HG03196 (cell line): Measurements from ENCODE around the gene CYCS.
"Not testable (repeated sequence)": the region's sequence is repeated elsewhere in the genome, so short reads cannot be mapped to it uniquely, and the experiment has no call there.

Experiments used
- ATAC-seq: cut with Tn5 transposase; IDR thresholded peaks from one replicate; pipeline ENCODE4 v1.9.1; 2021; ENCODE audit not compliant: unreplicated experiment

Gene CYCS

GRCh38 chr7:25118048-25118753, 6.9 kb downstream of the CYCS start:
- peak; percentile 7 for ATAC-seq

DNA sequence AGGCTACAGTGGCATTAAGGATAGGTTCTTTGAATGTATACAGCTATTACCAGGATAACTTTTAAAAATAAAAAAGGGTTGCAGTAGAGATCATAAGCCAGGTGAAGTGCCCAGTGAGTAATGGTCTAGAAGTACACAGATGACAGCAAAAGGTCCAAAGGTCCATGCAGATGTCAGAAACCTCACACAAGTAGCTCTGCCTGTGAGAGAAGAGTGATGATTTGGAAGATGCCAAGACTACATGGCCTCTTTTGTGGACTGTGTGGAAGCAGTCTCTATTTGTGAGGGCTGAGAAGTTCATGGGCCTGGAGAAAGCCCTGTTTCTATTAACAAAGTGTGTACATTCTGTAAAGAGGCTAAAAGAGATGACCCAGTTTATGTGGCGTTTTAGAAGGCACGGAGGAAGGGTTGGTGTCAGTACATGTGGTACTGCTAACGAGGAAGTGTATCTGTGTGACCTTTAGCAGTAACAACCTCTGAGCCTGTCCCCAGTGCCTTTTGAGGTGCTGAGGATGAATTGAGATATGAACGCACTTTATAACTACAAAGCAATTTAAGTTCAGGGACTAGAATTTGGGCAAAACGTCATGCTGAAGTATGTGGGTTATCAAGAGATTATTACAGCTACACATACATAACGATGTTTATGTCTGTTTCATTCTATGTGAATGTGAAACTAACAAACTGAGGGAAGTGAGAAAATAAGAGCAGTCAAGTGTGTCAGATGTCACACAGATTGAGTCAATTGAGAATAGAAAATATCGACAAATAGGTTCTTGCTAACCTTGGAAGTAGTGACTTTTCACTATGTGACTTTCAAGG, 7.6 kb downstream of the CYCS start:
- peak; percentile 69 for ATAC-seq

DNA sequence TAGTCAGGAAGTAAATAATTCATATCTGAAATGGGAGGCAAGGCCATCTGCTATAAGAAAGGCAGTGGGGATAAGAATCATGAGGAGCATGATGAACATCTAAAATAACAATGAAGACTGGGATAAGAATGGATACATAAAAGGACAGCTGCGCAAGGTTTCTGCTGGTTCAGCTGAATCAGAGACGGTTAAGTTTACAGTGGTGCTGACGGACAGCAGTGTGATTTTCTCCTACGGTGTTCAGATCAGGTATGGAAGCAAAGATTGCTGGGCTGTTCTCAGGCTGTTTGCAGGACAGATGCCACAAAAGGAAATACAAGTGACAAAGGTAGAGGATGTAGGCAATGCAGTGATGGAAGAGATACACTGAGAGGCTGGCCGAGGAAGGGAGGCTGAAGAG, 8.4 kb downstream of the CYCS start:
- no peak for ATAC-seq

- not testable (repeated sequence) for ATAC-seq
These were observed 14.5 kb downstream of the CYCS start for GRCh38 chr7:25110514-25110913.

GRCh38 chr7:25109276-25109675, 15.8 kb downstream of the CYCS start:
- ATAC-seq, result no peak

GRCh38 chr7:25105911-25106310, 19.1 kb downstream of the CYCS start:
- no peak for ATAC-seq

- no peak for ATAC-seq
These were observed 21.3 kb downstream of the CYCS start for GRCh38 chr7:25103773-25104172.

GRCh38 chr7:25101817-25102216, 23.2 kb downstream of the CYCS start:
- ATAC-seq, result no peak

GRCh38 chr7:25098096-25099046, 26.7 kb downstream of the CYCS start:
- ATAC-seq, result peak; percentile 69

DNA sequence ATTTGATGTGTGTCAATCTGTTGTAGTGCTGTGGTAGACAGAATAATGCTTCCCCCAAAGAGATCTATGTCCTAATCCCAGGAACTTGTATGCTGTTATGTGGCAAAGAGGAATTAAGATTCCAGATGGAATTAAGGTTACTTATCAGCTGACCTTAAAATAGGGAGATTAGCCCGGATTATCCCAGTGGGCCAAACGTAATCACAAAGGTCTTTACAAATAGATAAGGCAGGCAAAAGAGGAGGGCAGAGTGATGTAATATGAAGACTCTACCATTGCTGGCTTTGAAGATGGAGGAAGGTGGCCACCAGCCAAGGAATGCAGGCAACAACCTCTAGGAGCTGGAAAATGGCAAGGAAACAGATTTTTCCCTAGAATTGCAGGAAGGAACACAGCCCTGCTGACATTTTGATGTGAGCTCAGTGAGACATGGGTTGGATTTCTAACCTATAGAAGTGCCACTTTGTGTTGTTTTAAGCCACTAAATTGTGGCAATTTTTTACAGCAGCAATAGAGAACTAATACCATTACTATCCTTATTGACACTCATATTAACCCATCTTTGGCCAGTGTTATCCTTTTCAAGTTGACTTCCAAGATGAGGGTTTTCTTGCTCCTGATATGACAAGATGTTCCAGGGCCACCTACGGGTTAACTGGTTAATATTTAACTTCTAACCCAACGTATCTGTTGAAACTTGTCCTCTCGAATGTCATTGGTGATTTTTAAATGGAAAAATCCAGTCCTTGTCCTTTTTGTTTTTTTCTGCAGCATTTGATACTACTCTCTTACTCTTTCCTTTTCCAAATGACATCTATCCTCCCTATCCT, 29.3 kb downstream of the CYCS start:
- no peak for ATAC-seq

- peak; percentile 68 for ATAC-seq
These were observed 31.7 kb downstream of the CYCS start for GRCh38 chr7:25093268-25093826.

- ATAC-seq, result no peak
These were observed 33.3 kb downstream of the CYCS start for GRCh38 chr7:25091779-25092178.

DNA sequence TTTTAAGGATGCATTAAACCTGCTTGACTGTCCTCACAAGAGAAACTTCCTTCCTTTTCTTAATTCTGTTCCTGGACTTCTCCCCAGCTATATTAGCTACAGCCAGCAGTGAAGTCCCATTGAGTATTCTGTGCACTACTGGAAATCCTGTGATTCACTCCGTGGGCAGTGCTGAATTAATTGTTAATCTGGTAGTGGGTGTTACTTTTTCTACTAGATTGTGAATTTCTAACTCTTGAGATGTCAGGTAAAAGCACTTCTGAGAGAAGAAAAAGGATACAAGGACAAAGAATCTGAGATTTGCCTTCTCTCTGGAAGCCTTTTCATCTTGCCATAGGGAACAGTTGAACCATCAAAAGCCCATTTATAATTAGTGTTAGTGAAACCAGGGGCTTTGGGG, 33.9 kb downstream of the CYCS start:
- no peak for ATAC-seq

DNA sequence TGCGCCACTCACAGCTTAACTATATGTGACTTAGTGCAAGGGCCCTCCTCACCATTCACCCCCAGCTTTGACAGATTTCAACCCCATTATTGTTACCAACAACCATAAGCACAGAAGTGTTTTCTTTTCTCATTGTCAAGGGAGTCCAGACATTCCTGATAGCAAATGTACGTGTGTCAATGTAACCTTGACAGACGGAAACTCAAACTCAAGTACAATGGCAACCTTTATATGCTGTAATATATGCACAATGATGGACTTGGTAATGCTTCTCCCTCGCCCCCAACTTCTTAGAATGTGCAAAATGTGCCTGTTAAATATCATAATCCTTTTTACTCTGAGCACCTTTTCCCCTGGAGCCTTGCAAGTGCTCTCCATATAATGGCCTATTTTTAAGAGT, 34.7 kb downstream of the CYCS start:
- ATAC-seq, result no peak

DNA sequence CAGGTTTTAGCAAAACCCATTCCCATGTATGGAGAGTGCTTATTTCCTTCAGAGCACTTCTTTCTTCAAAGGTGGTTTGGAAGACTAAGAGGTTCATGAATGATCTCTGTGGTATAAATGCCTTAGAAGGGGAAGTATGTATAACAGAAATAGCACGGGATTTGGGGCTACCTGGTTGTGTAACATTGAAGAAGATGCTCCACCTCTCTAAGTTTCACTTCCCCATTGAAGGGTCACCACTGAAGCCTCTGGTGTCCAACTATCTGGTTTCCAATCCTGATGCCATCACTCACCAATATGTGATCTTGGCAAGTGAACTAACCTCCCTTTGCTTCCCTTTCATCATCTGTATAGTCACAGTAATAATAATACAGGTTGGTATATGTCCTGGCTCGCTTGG, 37.2 kb downstream of the CYCS start:
- peak; percentile 75 for ATAC-seq

DNA sequence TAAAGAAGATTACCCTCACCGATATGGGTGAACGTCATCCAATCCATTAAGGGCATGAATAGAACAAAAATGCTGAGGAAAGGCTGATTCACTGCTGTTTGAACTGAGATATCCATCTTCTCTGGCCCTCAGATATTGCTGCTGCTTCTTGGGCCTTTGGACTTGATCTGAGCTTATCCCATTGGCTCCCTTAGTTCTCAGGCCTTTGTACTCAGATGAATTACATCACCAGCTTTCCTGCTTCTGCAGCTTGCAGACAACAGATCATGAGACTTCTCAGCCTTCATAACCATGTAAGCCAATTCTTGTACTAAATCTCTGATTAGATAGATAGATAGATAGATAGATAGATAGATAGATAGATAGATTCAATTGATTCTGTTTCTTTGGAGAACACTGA, 40.2 kb downstream of the CYCS start:
- ATAC-seq, result no peak

GRCh38 chr7:25083201-25083600, 41.9 kb downstream of the CYCS start:
- no peak for ATAC-seq

- ATAC-seq, result not testable (repeated sequence)
These were observed 43.0 kb downstream of the CYCS start for GRCh38 chr7:25082041-25082440.

- no peak for ATAC-seq
These were observed 48.0 kb downstream of the CYCS start for GRCh38 chr7:25077096-25077495.

- no peak for ATAC-seq
These were observed 49.6 kb downstream of the CYCS start for GRCh38 chr7:25075459-25075858.
